Measurements from ENCODE around the gene HHATL.

The HHATL gene

GRCh38 chr3:42702066-42702951 is at the start of gene HHATL:
Gene HHATL, minus strand, starts transcription at chr3:42702798. Its CDS starts 1,972 bp downstream, at chr3:42700826.
- no peak for FAIRE-seq

DNA sequence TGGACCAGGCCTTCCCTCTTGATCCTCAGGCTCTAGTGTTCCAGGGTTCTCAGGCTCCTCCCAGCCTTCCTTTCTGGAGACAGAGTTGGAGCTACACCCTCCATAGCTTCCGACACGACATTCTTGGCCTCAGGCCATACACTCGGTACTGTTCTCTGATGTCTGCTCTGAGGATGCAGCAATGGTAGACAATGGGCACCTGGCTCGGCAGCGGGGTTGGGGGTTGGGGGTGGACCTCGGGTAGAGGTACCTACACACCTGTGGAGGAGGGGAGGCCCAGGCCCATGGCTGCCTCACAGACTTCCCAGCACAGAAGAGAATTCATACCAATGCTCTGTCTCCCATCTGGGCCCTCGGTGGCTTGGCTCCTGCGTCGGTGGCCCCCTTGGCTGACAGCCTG is 49.0 kb upstream of the HHATL start:
- no peak for FAIRE-seq

- no peak for FAIRE-seq
Observed at GRCh38 chr3:42750834-42751233, 48.2 kb upstream of the HHATL start.

DNA sequence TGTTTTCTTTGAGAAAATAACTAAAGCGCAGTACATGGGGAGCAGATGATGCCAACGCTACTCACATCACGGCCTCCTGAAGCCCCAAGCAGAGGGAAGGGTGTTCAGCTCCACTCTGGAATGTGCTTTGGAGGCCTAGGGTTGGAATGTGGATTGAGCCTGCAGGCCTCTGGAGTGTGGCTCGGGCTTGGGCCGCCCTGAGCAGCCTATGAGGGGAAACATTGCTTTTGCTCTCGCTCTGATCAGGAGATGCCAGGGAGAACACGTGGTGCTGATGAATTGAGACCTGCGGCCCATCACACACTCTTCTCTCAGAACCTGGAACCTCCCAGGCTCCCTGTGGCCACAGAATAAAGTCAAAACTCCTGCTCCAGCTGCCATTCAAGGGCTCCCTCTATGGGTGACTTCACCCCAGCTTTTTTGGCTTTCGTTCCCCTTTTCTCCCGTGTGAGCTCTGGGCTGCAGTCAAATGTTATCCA is 47.2 kb upstream of the HHATL start:
- FAIRE-seq: no peak

DNA sequence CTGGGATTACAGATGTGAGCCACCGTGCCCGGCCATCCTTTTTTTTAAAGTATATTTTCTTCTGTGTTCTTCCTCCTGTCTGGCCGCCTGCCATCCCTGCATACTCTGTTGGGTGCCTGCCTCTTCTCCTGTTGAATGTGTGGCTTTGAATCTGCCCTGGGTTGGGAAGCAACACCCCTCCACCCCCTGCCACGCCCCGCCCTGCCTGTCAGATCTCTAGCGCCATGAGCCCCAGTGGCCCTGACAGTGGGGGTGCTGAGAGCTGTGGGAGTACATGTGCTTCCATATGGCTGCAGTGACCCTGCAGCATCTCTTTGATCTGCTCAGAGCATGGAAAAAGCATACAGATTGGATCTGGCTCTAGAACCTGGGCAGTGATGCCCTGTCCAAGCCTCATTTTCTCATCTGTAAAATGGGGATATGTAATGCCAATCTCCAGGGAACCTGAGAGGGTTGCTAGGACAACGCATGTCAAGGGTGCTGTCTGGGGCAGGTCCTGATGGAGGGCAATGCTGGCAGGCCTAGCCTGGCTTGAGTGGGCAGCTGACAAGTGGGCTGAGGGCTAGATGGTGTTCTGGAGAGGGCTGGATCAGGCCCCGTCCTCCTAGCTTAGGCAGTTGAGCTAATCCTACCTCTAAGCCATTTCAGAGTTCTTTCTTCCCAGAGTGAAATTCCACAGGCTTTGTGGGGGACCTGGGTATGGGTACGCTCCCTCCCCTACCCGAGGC is 46.6 kb upstream of the HHATL start:
- no peak for FAIRE-seq

DNA sequence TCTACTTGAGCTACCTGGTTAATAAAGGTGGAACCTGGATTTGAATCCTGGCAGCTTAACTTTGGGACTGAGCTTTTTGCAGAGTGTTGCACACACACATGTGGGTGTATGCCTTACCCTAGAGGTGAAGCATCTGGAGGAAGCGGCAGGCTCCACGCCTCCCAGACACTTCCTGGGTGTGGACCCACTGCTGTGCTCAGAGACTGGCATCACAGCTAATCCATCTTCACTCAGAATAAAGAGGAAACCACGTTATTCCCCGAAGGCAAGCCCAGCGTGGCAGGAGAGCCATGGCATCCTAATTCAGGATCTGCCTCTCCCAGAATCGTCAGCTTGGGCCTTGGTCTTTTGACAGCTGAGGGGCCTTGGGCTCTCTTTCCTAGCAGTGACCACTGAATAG is 45.0 kb upstream of the HHATL start:
- FAIRE-seq: no peak

DNA sequence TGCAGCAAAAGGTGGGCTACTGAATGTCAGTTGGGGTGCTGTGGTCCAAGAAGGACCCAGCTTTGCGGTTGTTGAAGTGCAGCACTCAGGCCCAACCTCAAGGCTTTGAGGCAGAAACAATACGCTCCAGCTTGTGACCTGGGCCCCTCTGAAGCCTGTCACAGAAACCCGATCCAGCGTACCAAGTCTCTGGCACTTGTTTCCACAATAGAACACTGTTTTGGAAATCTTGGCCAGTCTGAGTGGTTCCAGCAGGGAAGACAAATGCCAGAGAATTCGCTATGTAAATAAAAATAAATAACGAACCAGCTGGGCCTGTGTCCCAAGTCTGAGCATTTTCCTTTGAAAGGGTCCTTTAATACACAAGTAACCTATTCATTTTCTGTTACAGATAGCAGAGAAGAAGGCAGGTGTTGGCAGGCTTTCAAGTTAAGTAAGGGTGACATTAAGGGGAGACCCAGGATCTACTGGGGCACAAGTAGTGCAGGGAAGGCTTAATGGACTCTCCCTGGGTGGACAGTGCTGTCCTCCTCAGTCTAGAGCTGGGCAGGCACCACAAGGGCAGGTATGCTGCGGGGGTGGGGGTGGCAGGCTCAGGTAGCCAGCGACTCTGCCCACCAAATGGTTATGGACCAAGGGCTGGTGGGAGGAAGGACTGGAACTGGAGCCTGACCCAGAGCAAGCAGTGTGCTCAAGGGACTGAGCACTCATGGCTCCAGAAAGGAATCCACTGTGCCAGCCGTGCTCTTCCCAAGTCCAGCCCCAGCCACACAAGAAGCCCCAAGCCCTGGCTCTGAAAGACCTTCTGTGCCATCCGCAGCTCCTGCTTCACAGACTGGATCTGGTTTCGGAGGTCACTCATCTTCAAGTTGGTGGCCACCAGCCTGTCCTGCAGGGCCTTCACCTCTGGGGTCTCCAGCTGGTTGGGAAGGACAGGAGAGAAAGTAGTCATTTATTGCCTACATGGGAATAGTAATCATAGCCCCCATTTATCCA is 44.2 kb upstream of the HHATL start:
- FAIRE-seq: no peak

- no peak for FAIRE-seq
Observed at GRCh38 chr3:42745776-42746454, 43.3 kb upstream of the HHATL start.

- FAIRE-seq: no peak
Observed at GRCh38 chr3:42745291-42745745, 42.7 kb upstream of the HHATL start.

DNA sequence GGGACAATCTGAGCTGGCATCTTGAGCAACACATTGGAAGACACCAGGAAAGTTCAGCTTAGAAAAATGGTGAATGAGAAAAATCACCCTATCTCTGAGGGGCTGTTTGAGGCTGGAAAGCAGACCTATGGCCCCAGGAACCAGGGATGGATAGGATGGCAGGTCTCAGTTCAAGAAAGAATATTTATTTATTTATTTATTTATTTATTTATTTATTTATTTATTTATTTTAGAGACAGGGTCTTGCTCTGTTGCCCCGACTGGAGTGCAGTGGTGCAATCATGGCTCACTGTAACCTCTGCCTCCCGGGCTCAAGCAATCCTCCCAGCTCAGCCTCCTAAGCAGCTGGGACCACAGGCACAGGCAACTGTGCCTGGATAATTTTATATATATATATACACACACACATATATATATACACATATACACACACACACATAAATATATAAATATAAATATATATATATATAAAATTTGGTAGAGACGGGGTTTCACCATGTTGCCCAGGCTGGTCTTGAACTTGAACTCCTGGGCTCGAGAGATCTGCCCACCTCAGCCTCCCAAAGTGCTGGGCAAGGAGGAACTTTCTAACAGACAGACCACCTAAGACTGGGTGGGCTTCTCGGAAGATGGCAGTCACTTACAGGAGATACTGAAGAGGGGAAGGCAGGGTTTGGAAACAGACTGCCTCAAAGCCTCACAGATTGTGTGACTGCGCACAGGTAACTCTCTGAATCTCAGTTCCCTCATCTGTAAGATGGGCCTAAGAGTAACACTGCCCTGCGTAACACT is 40.8 kb upstream of the HHATL start:
- FAIRE-seq: no peak

DNA sequence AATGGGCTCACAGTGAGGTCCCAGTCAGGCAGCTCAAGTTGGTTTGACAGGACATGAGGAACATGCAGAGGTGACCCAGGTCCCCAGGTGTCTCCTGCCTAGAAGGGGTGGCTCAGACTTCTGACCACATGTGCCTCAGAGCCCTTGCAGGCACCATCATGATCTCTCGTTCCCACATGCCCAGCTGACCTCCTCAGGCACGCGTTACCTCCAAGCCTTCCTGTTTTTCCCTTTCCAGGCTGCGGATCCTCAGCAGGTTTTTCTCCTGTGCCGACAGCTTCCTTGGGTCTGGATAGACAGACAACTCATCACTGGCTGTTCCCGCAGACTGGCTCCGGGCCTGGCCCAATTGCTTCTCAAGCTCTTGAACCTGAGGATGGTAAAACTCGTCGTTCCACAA is 40.1 kb upstream of the HHATL start:
- no peak for FAIRE-seq

- FAIRE-seq: no peak
Observed at GRCh38 chr3:42742259-42742658, 39.7 kb upstream of the HHATL start.

- no peak for FAIRE-seq
Observed at GRCh38 chr3:42741796-42742195, 39.2 kb upstream of the HHATL start.

DNA sequence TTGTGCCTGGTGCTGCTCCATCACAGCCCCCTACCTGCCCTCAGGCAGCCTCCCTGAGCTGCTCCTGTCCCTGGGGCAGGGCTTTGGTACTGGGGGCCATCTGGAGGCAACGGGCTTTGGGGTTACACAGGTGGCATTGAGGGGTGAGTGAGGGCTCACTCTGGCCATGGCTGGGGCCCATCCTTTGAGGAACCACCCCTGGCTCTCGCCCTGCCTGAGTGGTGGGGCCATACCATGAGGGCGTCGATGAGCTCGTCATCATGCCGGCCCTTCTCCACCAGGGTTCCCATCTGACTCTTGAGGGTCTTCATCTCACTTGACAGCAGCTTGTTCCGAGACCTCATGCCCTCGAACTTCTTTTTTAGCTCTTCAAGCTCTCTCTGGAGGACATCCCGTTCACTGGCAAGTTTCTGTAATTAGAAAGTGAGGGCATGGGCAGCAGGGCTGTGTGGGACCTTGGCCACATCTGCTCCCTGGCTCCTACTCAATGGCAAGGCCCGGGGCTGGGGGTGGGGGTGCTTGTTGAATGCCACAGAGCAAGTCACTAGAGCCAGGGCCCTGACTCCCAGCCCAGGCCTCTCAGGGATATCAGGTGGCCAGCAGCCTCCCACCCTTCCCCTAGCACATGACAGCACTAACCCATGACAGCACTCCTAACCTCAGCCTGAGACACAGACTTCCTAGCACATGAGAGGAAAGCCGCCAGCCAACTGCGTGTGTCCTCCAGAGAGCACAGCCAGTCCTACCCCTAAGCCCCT is 37.0 kb upstream of the HHATL start:
- FAIRE-seq: no peak

GRCh38 chr3:42736531-42736930 is 33.9 kb upstream of the HHATL start:
- FAIRE-seq: no peak

GRCh38 chr3:42736081-42736480 is 33.5 kb upstream of the HHATL start:
- no peak for FAIRE-seq

DNA sequence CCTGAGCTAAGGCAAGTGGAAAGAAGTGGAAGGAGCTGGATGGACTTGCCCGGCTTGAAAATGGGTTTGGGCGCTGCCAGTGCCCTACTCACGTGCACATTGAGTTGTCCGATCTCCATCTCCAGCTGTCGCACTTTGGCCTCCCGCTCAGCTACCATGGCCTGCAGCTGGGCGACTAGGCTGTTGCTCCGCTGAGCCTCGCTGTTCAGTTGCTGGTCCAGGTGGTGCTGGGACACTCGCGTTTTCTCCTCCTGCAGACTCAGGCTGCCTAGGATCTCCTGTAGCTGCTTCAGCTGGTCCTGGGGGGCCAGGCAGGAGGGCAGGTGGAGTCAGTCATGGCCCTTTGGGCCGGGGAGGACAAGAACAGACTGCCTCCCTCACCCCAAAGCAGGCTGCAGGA is 33.0 kb upstream of the HHATL start:
- no peak for FAIRE-seq

DNA sequence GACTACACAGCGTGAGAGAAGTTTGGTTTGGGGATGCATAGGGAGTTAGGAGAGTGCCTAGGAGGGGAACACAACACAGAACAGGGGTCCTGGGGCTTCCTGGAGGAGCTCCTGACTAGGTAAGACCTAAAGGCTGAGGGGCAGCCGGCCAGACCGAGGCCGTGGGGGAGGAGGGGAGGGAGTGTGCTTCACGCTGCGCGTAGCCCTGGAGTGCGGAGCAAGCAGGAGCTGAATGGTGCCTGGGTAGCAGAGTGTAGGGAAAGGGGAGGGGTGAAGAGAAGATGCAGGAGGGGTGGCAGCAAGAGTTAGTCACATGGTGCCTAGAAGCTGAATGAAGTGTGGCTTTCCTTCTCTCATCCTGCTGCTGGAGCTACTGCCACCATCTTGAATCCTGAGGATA is 32.4 kb upstream of the HHATL start:
- FAIRE-seq: no peak

- no peak for FAIRE-seq
Observed at GRCh38 chr3:42734263-42734860, 31.8 kb upstream of the HHATL start.

All from A204.1 (cell line).